ENCODE data around the gene AADAT. TPM values are rescaled to one million over a fixed set of nuclear protein-coding genes. Genes with fewer than 3 reads are reported as not detected.
A peak's percentile ranks its signal among the peaks of the same experiment; 100 is the strongest.

AADAT gene
- total and polyA plus RNA-seq, 11 donors = 0.53 to 3.3 (median 1.5) TPM

GRCh38 chr4:170111085-170111484 lies 21.3 kb upstream of the AADAT start:
- 70 to 78% (median 71%) methylated on average over 2 of the region's 2 CpGs for WGBS, 4 donors
- no peak for ATAC-seq
- Histone ChIP-seq H3K36me3 (no peaks in the 10 kb centered on the region), H3K9me3 (no peaks in the 10 kb centered on the region), H3K27me3 (peaks cover 0 to 5% (median 0%) of the 10 kb centered on the region in 9 donors), H3K4me1 (no peaks in the 10 kb centered on the region), H3K27ac (no peak overlapping the region), H3K4me3 (no peak overlapping the region)
- intact Hi-C loops (cut with DNase I) = no loop called here
- DNase-seq = no peak
- TF ChIP-seq POLR2A (IDR thresholded peaks at IDR 0.05) (no peak), CTCF (IDR thresholded peaks at IDR 0.05) (no peak)

GRCh38 chr4:170110285-170110672 lies 20.5 kb upstream of the AADAT start:
- peak overlapping the region in 1 of 12 donors; percentile 17 for H3K27ac ChIP-seq
- intact Hi-C loops (cut with DNase I) = no loop called here
- ATAC-seq (no peak), DNase-seq (no peak)
- 55 to 61% (median 58%) methylated on average over 5 of the region's 5 CpGs for WGBS, 4 donors
- H3K9me3 ChIP-seq = no peaks in the 10 kb centered on the region
- H3K4me1 ChIP-seq = no peaks in the 10 kb centered on the region
- peaks cover 0 to 5% (median 0%) of the 10 kb centered on the region in 9 donors for H3K27me3 ChIP-seq
- H3K4me3 ChIP-seq = no peak overlapping the region
- no peaks in the 10 kb centered on the region for H3K36me3 ChIP-seq
- TF ChIP-seq CTCF (IDR thresholded peaks at IDR 0.05) (no peak), POLR2A (IDR thresholded peaks at IDR 0.05) (no peak)

GRCh38 chr4:170109586-170110284 lies 20.0 kb upstream of the AADAT start:
- intact Hi-C loops (cut with DNase I) = no loop called here
- TF ChIP-seq POLR2A (IDR thresholded peaks at IDR 0.05) (no peak), CTCF (IDR thresholded peaks at IDR 0.05) (no peak)

GRCh38 chr4:170106900-170107299 lies 17.1 kb upstream of the AADAT start:
- H3K4me1 ChIP-seq = no peaks in the 10 kb centered on the region
- no peak for TF ChIP-seq POLR2A (IDR thresholded peaks at IDR 0.05)
- TF ChIP-seq CTCF (IDR thresholded peaks at IDR 0.05) = no peak
- 72 to 84% (median 78%) methylated on average over 4 of the region's 4 CpGs for WGBS, 4 donors
- H3K9me3 ChIP-seq = no peaks in the 10 kb centered on the region
- no peak overlapping the region for H3K4me3 ChIP-seq
- intact Hi-C loops (cut with DNase I) = no loop called here
- DNase-seq (no peak), ATAC-seq (no peak)
- H3K36me3 ChIP-seq = no peaks in the 10 kb centered on the region
- no peaks in the 10 kb centered on the region for H3K27me3 ChIP-seq
- H3K27ac ChIP-seq = no peak overlapping the region

More at GRCh38 chr4:170109586-170110284, 20.0 kb upstream of the AADAT start:
- no peaks in the 10 kb centered on the region for H3K4me1 ChIP-seq
- H3K4me3 ChIP-seq = no peak overlapping the region
- no peaks in the 10 kb centered on the region for H3K9me3 ChIP-seq
- DNase-seq (no peak), ATAC-seq (peak in 3 of 4 donors; percentile 38 to 89 (median 45))
- peak overlapping the region in 1 of 12 donors; percentile 17 for H3K27ac ChIP-seq
- 70 to 74% (median 72%) methylated on average over 6 of the region's 6 CpGs for WGBS, 4 donors
- H3K27me3 ChIP-seq = peaks cover 0 to 5% (median 0%) of the 10 kb centered on the region in 9 donors
- H3K36me3 ChIP-seq = no peaks in the 10 kb centered on the region
